ENCODE measurements around the gene NEU2. TPM values are rescaled to one million over a fixed set of nuclear protein-coding genes. Genes with fewer than 3 reads are reported as not detected.
"Not testable (repeated sequence)": the region's sequence is repeated elsewhere in the genome, so short reads cannot be mapped to it uniquely, and the experiment has no call there.

The NEU2 gene
- total RNA-seq, 4 donors from 2014 or later: not detected

DNA sequence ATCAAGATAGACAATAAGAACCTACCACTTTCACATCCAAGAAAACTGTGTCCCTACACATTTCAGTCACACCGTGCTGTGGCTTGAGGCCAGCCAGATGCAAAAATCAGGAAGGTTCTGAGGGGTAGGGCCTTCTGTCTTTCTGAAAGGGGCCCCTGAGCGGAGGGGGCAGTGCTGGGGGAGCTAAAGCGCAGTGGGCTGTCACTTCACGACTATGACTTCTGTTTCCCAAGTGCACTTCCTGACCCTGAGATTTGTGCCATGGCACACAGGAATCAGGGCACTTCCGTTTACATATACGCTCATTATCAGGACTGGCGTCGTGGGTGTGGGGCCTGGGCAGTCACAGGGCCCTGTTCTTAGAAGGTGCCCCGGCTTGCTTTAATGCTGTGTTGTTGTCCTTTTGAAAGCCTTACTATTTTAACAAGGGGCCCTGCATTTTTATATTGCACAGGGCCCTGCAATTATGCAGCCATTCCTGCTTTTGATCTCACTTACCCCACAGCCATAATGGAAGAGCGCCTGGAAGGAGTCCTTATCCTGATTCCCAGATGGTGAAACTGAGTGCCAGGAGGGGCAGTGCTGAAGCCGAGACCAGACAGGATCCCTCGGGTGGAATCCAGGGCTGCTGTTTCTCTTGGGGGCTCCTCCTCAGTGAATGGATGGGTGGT, 20.0 kb upstream of the NEU2 start:
- H3K4me3 ChIP-seq: no peak overlapping the region
- no peaks in the 10 kb centered on the region for H3K27me3 ChIP-seq
- H3K36me3 ChIP-seq: no peaks in the 10 kb centered on the region
- intact Hi-C loops (cut with DNase I): no loop called here
- TF ChIP-seq EP300 (IDR thresholded peaks at IDR 0.05) (no peak), POLR2AphosphoS5 (IDR thresholded peaks at IDR 0.05) (no peak), POLR2A (IDR thresholded peaks at IDR 0.05; ENCODE audit: low read depth) (no peak)
- TF ChIP-seq, protein P1, sequence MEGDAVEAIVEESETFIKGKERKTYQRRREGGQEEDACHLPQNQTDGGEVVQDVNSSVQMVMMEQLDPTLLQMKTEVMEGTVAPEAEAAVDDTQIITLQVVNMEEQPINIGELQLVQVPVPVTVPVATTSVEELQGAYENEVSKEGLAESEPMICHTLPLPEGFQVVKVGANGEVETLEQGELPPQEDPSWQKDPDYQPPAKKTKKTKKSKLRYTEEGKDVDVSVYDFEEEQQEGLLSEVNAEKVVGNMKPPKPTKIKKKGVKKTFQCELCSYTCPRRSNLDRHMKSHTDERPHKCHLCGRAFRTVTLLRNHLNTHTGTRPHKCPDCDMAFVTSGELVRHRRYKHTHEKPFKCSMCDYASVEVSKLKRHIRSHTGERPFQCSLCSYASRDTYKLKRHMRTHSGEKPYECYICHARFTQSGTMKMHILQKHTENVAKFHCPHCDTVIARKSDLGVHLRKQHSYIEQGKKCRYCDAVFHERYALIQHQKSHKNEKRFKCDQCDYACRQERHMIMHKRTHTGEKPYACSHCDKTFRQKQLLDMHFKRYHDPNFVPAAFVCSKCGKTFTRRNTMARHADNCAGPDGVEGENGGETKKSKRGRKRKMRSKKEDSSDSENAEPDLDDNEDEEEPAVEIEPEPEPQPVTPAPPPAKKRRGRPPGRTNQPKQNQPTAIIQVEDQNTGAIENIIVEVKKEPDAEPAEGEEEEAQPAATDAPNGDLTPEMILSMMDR (IDR thresholded peaks at IDR 0.05): no peak
- WGBS: 69% methylated on average over 12 of the region's 12 CpGs
- no peak for DNase-seq (ENCODE audit: extremely low spot score)
- no peaks in the 10 kb centered on the region for H3K4me1 ChIP-seq
- no peaks in the 10 kb centered on the region for H3K9me3 ChIP-seq
- H3K27ac ChIP-seq (replicated peaks in 1 of 4): no peak overlapping the region

- intact Hi-C loops (cut with DNase I): no loop called here
- Histone ChIP-seq H3K27ac (replicated peaks in 1 of 4) (no peak within 1 kb of the TSS), H3K36me3 (no peaks in the 10 kb centered on the region), H3K4me1 (no peaks in the 10 kb centered on the region), H3K9me3 (peaks cover 0 to 6% (median 3%) of the 10 kb centered on the region in 4 donors), H3K27me3 (no peaks in the 10 kb centered on the region), H3K4me3 (no peak within 1 kb of the TSS)
- 94% methylated on average over 9 of the region's 12 CpGs for WGBS
- no peak for TF ChIP-seq EP300 (IDR thresholded peaks at IDR 0.05)
- DNase-seq (ENCODE audit: extremely low spot score): no peak
Measured at GRCh38 chr2:233013027-233013461, 19.4 kb upstream of the NEU2 start, which contains the start of gene NGEF. TSS of gene NGEF (minus strand) at chr2:233013256. CDS start at chr2:232974890, 38,366 bp downstream.

GRCh38 chr2:233013650-233014049, 18.8 kb upstream of the NEU2 start:
- intact Hi-C loops (cut with DNase I): no loop called here
- no peaks in the 10 kb centered on the region for H3K27me3 ChIP-seq
- WGBS: 88% methylated on average over 1 of the region's 1 CpG
- peaks cover 0 to 11% (median 5%) of the 10 kb centered on the region in 4 donors for H3K9me3 ChIP-seq
- DNase-seq (ENCODE audit: extremely low spot score): no peak
- no peak for TF ChIP-seq EP300 (IDR thresholded peaks at IDR 0.05)
- TF ChIP-seq POLR2A (IDR thresholded peaks at IDR 0.05; ENCODE audit: low read depth): no peak
- TF ChIP-seq, protein P1 (IDR thresholded peaks at IDR 0.05): no peak
- no peak for TF ChIP-seq POLR2AphosphoS5 (IDR thresholded peaks at IDR 0.05)
- H3K4me3 ChIP-seq: no peak overlapping the region
- H3K4me1 ChIP-seq: no peaks in the 10 kb centered on the region
- no peaks in the 10 kb centered on the region for H3K36me3 ChIP-seq
- no peak overlapping the region for H3K27ac ChIP-seq (replicated peaks in 1 of 4)

DNA sequence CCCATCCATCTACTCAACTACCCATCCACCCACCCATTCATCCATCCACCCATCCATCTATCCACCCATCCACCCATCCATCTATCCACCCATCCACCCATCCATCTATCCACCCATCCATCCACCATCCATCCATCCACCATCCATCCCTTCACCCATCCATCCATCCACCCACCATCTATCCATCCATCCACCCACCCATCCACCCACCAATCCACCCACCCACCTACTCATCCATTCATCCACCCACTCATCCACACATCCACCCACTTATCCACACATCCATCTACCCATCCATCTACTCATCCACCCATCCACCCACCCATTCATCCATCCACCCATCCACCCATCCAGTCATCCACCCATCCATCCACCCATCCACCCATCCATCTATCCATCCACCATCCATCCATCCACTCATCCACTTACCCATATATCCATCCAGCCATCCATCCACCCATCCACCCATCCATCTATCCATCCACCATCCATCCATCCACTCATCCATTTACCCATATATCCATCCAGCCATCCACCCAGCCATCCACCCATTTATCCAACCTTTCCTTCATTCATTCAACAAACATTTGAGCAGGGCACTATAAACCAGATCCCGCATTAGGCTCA, 17.3 kb upstream of the NEU2 start:
- H3K9me3 ChIP-seq: peaks cover 0 to 12% (median 5%) of the 10 kb centered on the region in 4 donors
- no peak for DNase-seq (ENCODE audit: extremely low spot score)
- H3K36me3 ChIP-seq: no peaks in the 10 kb centered on the region
- no peak overlapping the region for H3K27ac ChIP-seq (replicated peaks in 1 of 4)
- TF ChIP-seq POLR2AphosphoS5 (IDR thresholded peaks at IDR 0.05) (no peak), EP300 (IDR thresholded peaks at IDR 0.05) (no peak), POLR2A (IDR thresholded peaks at IDR 0.05; ENCODE audit: low read depth) (no peak)
- TF ChIP-seq, protein P1 (IDR thresholded peaks at IDR 0.05): no peak
- intact Hi-C loops (cut with DNase I): no loop called here
- 92% methylated on average over 1 of the region's 1 CpG for WGBS
- H3K4me1 ChIP-seq: no peaks in the 10 kb centered on the region
- H3K4me3 ChIP-seq: no peak overlapping the region
- H3K27me3 ChIP-seq: no peaks in the 10 kb centered on the region

DNA sequence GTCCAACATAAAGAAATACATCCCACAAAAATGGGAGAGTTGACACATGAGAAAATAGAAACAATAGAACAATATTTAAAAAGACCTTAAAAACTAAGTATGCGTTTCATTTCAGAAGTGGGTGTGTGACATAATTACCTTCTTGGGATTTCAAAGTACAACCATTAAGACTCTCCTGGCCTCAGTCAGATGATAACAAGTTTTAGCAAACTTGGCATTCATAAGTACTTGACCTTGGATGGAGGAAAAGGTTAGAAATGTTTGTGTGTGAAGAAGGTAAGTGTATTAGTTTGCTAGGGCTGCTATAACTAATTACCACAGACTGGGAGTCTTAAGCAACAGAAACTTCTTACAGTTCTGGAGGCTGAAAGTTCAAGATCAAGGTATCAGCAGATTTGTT, 14.5 kb upstream of the NEU2 start:
- no peaks in the 10 kb centered on the region for H3K27me3 ChIP-seq
- no peaks in the 10 kb centered on the region for H3K36me3 ChIP-seq
- TF ChIP-seq EP300 (IDR thresholded peaks at IDR 0.05): no peak
- TF ChIP-seq POLR2AphosphoS5 (IDR thresholded peaks at IDR 0.05): no peak
- TF ChIP-seq, protein P1 (IDR thresholded peaks at IDR 0.05): no peak
- TF ChIP-seq POLR2A (IDR thresholded peaks at IDR 0.05; ENCODE audit: low read depth): no peak
- intact Hi-C loops (cut with DNase I): no loop called here
- H3K4me1 ChIP-seq: no peaks in the 10 kb centered on the region
- H3K27ac ChIP-seq (replicated peaks in 1 of 4): no peak overlapping the region
- peaks cover 0 to 12% (median 5%) of the 10 kb centered on the region in 4 donors for H3K9me3 ChIP-seq
- H3K4me3 ChIP-seq: no peak overlapping the region
- no peak for DNase-seq (ENCODE audit: extremely low spot score)
- 91% methylated on average over 1 of the region's 1 CpG for WGBS

DNA sequence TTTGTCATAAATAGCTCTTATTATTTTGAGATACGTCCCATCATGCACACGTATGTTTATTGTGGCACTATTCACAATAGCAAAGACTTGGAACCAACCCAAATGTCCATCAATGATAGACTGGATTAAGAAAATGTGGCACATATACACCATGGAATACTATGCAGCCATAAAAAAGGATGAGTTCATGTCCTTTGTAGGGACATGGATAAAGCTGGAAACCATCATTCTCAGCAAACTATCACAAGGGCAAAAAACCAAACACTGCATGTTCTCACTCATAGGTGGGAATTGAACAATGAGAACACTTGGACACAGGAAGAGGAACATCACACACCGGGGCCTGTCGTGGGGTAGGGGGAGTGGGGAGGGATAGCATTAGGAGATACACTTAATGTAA, 12.9 kb upstream of the NEU2 start:
- H3K27ac ChIP-seq (replicated peaks in 1 of 4); H3K4me3 ChIP-seq; DNase-seq (ENCODE audit: extremely low spot score); H3K27me3 ChIP-seq; H3K4me1 ChIP-seq; intact Hi-C loops (cut with DNase I); H3K36me3 ChIP-seq: not testable (repeated sequence)
- peaks cover 0 to 12% (median 5%) of the 10 kb centered on the region in 4 donors for H3K9me3 ChIP-seq
- WGBS: 97% methylated on average over 4 of the region's 4 CpGs
